Activated CD4-positive, CD25-positive, alpha-beta regulatory T cell (primary cell): Measurements from ENCODE around the gene RASL11A.
"Not testable (repeated sequence)": the region's sequence is repeated elsewhere in the genome, so short reads cannot be mapped to it uniquely, and the experiment has no call there.

Experiments
- DNase-seq, 4 experiments: peaks; one replicate each; lab custom pipeline; 2025; lab: John Stamatoyannopoulos, UW

The RASL11A gene

DNA sequence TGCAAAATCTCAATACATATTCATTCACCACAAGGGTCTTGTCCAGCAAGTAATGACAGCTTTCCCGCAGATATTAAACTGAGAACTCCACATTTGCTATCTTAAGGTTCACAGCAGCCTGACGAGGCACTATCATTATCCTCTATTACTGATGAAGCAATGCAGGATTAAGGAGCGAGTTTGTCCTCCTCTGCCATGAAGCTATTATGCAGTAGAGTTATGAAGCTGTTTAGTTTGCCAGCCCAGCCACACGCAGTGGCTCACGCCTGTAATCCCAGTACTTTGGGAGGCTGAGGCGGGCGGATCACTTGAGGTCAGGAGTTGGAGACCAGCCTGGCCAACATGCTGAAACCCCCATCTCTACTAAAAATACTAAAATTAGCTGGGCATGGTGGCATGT, 29.8 kb downstream of the RASL11A start:
- not testable (repeated sequence) for DNase-seq

DNA sequence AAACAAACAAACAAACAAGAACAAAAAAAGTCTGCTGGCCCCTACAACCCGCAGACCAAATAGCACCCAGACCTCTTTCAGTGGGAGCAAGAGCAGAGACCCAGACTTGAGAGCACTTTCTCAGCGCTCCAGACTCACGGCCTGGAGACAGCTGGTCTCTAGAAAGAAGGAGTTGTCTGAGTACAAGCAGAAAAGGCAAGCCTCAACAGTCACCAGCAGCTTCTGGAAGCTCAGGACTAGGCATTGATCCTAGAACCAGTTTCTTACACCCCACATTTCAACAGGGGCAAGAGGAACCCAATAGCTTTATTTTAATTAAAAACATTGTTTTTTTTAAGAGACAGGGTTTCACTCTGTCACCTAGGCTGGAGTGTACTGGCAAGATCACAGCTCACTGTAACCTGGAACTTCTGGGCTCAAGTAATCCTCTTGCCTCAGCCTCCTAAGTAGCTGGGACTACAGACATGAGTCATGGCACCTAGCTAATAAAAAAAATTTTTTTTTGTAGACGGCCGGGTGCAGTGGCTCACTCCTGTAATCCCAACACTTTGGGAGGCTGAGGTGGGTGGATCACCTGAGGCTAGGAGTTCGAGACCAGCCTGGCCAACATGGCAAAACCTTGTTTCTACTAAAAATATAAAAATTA, 30.4 kb downstream of the RASL11A start:
- DNase-seq, result no peak

DNA sequence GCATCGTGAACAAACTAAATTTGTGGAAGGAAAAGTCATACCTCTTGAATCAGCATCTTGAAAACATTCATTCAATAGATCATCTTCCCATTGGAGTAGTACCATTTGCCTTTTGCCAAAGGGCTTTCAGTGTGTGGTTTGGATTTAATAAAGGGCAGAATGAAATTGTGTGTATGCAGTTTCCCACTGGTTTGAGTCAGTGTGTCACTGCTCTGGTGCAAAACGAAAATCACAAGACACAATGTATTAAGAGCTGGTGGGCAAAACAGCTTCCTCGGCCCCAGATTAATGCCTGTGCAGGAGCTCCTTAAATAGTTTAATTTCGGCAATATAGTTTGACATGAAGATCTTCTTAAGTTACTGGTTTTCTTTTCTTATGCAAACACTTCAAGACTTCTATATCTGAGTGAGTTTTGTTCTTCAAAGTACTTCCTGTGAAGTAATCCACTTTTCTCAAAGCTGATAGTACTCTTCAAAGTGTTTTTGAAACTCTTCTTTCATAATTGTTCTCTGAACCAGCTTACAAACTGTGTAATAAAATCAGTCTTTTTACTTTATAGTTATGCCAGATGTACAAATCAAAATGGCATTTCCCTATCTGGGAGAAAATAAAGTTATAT, 32.1 kb downstream of the RASL11A start:
- DNase-seq, result no peak

DNA sequence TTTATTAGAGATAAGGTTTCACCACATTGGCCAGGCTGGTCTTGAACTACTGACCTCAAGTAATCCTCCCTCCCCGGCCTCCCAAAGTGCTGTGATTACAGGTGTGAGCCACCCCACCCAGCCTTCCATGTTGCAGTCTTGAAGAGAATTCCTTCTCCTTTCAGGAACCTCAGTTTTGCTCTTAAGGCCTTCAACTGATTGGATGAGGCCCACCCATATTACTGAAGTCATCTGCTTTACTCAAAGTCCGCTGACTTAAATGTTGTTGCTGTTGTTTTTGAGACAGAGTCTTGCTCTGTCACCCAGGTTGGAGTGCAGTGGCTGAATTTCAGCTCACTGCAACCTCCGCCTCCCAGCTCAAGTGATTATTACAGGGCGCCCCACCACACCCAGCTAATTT, 33.5 kb downstream of the RASL11A start:
- DNase-seq, result no peak

DNA sequence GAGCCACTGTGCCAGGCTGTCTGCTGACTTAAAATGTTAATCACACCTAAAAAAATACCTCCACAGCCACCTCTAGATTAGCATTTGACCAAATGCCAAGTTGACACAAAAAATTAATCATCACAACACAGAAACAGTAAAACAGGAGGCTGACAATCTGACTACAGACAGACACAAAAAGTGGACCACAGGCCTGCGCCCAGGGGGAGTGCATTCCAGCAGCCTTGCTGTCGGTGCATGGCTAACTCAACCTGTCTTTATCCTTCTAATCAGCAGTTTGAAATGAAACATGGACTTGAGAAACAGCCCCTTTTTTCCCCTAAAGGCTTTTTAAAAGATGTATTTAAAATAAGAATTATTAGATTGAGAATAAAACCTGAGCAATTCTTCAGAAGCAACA, 34.0 kb downstream of the RASL11A start:
- DNase-seq, result no peak

DNA sequence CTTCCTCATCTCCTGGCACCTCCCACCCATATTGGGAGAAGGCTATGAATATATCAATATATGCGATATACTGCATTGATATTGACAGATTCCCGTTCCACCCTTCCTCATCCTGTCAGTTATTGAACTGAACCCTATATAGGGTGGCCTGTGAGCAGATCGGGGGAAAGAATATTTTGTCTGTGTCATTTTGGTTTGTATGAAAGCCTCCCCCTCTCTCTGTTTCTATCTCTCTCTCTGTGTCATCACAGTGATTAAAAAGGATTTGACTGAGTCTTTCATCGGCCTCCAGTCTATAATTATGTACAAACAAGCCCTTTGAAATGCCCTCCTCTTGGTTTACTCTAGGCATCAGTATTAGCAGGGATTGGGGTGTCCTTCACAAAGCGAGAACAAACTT, 35.7 kb downstream of the RASL11A start:
- DNase-seq, result no peak

DNA sequence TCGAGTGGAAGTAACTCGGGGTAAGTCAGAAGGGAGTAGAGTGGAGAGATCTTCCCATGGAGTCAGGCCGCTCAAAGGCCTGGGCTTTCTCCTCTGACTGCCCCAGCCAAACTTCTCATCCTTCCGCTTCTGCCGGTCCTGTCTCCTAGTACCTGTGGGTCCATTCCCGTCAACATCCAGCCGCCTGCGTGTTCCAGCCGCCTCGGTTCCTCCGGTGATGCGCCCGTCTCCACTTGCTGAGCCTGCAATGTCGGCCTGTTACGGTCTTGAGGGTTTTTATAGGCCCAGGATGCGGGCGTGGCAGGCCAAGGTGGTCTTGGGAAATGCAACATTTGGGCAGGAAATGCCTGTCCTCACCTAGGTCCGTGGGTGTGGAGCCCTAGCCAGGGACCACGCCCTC, 38.3 kb downstream of the RASL11A start:
- no peak for DNase-seq

DNA sequence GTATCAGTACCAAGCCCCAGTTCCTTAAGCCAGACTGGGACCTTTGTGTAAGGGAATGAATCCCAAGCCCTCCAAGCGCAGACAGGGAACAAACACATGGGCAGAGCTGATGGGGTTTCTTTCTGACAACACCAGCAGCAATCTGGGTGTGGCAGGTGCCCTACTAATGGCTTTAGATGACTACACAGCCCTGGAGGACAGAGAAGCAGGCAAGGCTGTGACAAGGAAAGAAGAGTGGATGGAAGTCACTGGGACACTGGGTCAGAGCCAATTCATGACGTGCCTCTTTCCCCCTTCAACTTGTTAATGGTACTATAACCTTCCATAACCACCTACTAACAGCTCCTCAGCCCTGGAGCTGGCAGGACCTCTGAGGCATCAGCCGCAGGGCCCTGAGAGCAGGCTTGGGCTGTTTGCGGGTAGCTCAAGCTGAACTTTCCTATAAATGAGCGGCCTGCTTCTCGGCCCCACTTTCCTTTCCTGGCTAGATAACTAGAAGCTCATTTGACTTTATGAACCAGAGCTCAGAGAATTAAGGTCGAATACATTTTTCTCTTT, 38.9 kb downstream of the RASL11A start:
- DNase-seq, result no peak

DNA sequence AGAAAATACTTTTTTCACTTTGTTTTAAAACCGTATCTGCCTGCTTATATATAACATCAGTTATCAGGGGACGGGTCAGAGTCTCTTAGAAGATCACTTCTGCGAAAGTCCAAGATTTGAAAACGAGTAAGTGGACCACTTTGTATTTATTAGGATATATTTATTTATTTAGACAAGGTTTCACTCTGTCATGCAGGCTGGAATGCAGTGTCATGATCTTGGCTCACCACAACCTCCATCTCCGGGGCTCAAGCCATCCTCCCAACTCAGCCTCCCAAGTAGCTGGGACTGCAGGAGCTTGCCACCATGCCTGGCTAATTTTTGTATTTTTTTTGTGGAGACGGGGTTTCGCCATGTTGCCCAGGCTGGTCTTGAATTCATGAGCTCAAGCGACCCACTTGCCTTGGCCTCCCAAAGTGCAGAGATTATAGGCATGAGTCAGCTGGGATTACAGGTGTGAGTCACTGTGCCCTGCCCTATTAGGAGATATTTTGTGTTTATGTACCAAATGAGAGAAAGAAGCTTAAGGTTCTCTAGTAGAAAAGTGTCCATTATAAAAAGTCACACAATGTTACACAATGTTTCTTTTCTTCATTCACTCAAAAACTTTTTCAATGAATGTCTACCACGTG, 39.5 kb downstream of the RASL11A start:
- no peak for DNase-seq

DNA sequence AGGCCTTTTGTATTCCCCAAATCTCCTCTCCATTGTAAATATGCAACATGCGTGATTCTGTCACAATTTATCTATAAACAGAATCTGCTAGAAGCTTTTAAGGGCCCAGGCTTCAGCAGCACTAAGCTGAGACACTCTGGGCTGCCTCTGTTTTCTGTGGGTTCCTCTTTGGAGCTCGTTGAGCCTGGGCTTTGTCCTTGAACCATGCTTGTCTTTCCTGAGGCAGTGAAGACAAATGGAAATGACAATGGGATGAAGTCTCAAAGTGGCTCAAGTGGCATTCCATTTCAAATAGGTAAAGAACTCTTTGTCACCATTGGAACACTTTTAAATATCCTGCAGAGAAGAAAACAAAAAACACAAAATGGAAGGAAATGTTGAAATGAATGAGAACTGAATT, 40.3 kb downstream of the RASL11A start:
- no peak for DNase-seq

DNA sequence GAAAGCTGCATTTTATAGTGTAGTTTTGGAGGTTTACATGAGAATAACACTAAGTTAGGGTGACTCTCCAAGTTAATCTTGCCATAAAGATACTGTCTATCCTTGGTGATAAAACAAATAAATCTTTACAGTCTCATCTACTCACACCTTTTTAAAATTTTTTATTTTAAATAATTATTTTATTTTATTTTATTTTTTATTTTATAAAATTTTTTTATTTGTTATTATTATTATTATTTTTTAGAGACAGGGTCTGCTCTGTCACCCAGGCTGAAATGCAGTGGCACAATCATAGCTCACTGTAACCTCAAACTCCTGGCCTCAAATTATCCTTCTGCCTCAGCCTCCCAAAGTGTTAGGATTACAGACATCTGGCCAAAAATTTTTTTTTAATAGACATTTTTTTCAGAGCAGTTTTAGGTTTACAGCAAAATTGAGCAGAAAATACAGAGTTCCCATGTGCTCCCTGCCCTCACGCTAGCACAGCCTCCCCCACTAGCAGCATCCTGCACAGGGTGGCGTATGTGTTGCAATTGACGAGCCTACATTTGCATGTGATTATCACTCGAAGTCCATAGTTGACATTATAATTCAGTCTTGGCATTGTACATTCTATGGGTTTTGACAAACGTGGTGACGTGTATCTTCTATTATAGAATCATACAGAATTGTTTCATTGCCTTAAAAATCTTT, 41.0 kb downstream of the RASL11A start:
- DNase-seq, result no peak

DNA sequence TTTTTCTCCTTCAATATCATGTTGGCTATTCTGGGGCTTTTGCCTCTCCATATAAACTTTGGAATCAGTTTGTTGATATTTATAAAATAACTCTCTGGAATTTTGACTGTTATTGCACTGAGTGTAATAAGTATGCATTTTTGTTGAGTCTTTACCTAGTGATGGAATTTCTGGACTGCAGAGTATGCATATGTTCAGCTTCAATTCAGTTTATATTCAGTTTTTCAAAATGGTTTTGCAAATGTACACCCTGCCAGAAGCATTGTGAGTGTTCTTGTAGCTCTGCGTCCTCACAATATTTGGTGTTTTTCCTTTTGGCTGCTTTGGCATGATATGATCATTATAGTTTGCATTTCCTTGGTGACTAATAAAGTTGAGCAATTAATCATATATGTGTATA, 43.1 kb downstream of the RASL11A start:
- no peak for DNase-seq

DNA sequence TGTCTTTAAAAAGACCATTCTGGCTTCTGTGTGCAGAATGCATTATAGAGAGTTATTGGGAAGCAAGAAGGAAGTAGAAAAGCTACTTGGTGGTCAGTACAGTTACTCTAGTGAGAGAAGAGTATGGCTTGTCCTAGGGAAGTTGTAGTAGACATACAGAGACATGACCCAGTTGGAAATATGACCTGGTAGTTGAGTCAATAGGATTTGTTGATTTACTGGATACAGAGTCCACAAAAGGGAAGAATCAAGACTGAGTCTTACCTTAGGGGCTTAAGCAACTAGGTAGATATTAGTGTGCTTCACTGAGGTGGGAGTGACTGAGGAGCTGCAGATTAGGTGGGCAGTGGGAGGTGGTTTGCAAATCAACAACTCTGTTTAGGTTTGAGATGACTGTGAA, 48.8 kb downstream of the RASL11A start:
- DNase-seq, result no peak

DNA sequence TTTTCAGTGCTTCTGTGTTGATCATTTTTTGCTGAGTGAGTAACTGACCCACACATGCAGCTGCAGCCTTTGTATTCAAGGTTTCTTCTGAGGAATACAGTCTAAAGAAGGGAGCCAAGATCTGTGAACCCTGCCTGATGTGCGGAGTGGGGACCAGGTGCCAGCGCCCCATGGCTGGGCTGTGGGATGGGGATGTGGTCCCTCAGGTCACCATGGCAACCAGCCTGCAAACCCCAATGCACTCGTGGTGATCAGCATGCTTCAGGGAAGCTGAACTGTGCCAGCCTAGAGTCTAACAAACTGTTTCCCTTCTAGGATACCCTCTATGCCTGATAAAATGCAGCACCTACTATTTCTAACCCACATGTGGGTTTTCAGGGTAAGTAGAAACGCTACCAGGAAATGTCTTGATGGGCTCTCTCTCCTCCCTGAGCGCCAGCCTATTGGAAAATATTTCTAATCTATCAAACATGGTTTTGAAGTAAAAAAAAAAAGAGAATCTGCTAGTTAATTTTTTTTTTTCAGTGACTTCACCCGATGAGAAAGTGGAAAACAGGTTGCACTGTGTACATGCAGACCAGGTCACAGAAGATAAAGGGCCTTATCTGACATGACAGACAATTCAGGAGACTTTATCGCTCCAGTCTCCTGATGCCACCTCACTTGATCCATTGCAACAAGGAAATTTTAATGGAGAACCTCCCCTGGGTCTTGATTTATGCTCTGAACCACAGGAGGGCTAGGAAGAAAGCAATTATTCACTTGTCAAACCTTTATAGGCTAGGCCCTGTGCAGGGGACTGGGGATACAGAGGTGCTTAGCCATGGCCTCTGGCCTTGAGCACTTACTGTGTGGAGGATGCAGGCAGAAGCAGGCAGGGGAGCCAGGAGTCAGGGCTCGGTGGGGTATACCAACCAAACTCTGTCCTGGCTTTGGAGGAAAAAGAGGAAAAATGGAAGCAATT, 51.1 kb downstream of the RASL11A start:
- no peak for DNase-seq

DNA sequence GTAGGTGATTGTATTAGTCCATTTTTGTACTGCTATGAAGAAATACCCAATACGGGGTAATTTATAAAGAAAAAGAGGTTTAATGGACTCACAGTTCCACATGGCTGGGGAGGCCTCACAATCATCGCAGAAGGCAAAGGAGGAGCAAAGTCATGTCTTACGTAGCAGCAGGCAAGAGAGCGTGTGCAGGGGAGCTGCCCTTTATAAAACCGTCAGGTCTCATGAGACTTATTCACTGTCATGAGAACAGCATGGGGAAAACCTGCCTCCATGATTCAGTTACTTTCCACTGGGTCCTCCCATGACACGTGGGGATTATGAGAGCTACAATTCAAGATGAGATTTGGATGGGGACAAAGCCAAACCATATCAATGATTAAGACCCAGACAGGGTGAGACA, 51.8 kb downstream of the RASL11A start:
- DNase-seq, result not testable (repeated sequence)
